Measurements from ENCODE around the gene CARMIL3. TPM values are rescaled to one million over a fixed set of nuclear protein-coding genes. Genes with fewer than 3 reads are reported as not detected.

The CARMIL3 gene
- total RNA-seq, 1 donor from 2014 or later = 108 TPM

- Mint-ChIP-seq H3K4me3 (ENCODE audit: unreplicated experiment) (no peak overlapping the region), H3K27me3 (ENCODE audit: unreplicated experiment) (peaks cover 19% of the 10 kb centered on the region), H3K9me3 (ENCODE audit: unreplicated experiment) (peaks cover 5% of the 10 kb centered on the region), H3K4me1 (ENCODE audit: low read depth, unreplicated experiment) (peaks cover 17% of the 10 kb centered on the region), H3K27ac (ENCODE audit: unreplicated experiment) (no peak overlapping the region), H3K36me3 (ENCODE audit: unreplicated experiment) (peaks cover 6% of the 10 kb centered on the region)
- DNase-seq = no peak
- TF ChIP-seq CTCF (IDR thresholded peaks at IDR 0.05; ENCODE audit: partially characterized antibody, unreplicated experiment) = no peak
These were observed 17.6 kb downstream of the CARMIL3 start for GRCh38 chr14:24069411-24069735.

GRCh38 chr14:24070285-24071143, 18.7 kb downstream of the CARMIL3 start:
- peaks cover 6% of the 10 kb centered on the region for H3K36me3 Mint-ChIP-seq (ENCODE audit: unreplicated experiment)
- H3K27ac Mint-ChIP-seq (ENCODE audit: unreplicated experiment) = peak overlapping the region; percentile 45
- H3K4me3 Mint-ChIP-seq (ENCODE audit: unreplicated experiment) = peak overlapping the region; percentile 47
- peaks cover 8% of the 10 kb centered on the region for H3K9me3 Mint-ChIP-seq (ENCODE audit: unreplicated experiment)
- DNase-seq = no peak
- no peak for TF ChIP-seq CTCF (IDR thresholded peaks at IDR 0.05; ENCODE audit: partially characterized antibody, unreplicated experiment)
- peaks cover 22% of the 10 kb centered on the region for H3K27me3 Mint-ChIP-seq (ENCODE audit: unreplicated experiment)
- peaks cover 20% of the 10 kb centered on the region for H3K4me1 Mint-ChIP-seq (ENCODE audit: low read depth, unreplicated experiment)

GRCh38 chr14:24071144-24071697, 19.4 kb downstream of the CARMIL3 start, which contains the start of gene CPNE6:
Gene CPNE6 (plus strand): TSS chr14:24071562. CDS start chr14:24072937, 1,375 bp downstream.
- Mint-ChIP-seq H3K4me3 (ENCODE audit: unreplicated experiment) (peak within 1 kb of the TSS; percentile 47), H3K27me3 (ENCODE audit: unreplicated experiment) (peaks cover 20% of the 10 kb centered on the region), H3K4me1 (ENCODE audit: low read depth, unreplicated experiment) (peaks cover 20% of the 10 kb centered on the region), H3K27ac (ENCODE audit: unreplicated experiment) (peak within 1 kb of the TSS; percentile 59), H3K36me3 (ENCODE audit: unreplicated experiment) (peaks cover 6% of the 10 kb centered on the region), H3K9me3 (ENCODE audit: unreplicated experiment) (peaks cover 8% of the 10 kb centered on the region)
- TF ChIP-seq CTCF (IDR thresholded peaks at IDR 0.05; ENCODE audit: partially characterized antibody, unreplicated experiment) = no peak
- no peak for DNase-seq

GRCh38 chr14:24071836-24072430, 20.1 kb downstream of the CARMIL3 start:
- H3K4me3 Mint-ChIP-seq (ENCODE audit: unreplicated experiment) = no peak overlapping the region
- H3K27ac Mint-ChIP-seq (ENCODE audit: unreplicated experiment) = no peak overlapping the region
- H3K4me1 Mint-ChIP-seq (ENCODE audit: low read depth, unreplicated experiment) = peaks cover 25% of the 10 kb centered on the region
- H3K27me3 Mint-ChIP-seq (ENCODE audit: unreplicated experiment) = peaks cover 20% of the 10 kb centered on the region
- peaks cover 6% of the 10 kb centered on the region for H3K36me3 Mint-ChIP-seq (ENCODE audit: unreplicated experiment)
- DNase-seq = no peak
- no peak for TF ChIP-seq CTCF (IDR thresholded peaks at IDR 0.05; ENCODE audit: partially characterized antibody, unreplicated experiment)
- peaks cover 8% of the 10 kb centered on the region for H3K9me3 Mint-ChIP-seq (ENCODE audit: unreplicated experiment)

Measured in glutamatergic neuron (in vitro differentiated cells).